Ishikawa (cell line): ENCODE measurements around the gene PLA2G7.

Source experiments
- CEBPB ChIP-seq: IDR thresholded peaks from 2 replicates; pipeline ENCODE4 v1.6.1; 2012
- CREB1 ChIP-seq: IDR thresholded peaks from 2 replicates; pipeline ENCODE4 v1.6.1; 2012; ENCODE audit warnings: low read depth
- EGR1 ChIP-seq: IDR thresholded peaks from 2 replicates; pipeline ENCODE4 v1.6.1; 2012
- EP300 ChIP-seq: IDR thresholded peaks from 2 replicates; pipeline ENCODE4 v1.6.1; 2012; ENCODE audit warnings: borderline replicate concordance
- FOXM1 ChIP-seq: IDR thresholded peaks from 2 replicates; pipeline ENCODE4 v1.6.1; 2012; ENCODE audit warnings: low read depth, borderline replicate concordance
- NFIC ChIP-seq: IDR thresholded peaks from 2 replicates; pipeline ENCODE4 v1.6.1; 2012
- RAD21 ChIP-seq: IDR thresholded peaks from 2 replicates; pipeline ENCODE4 v1.6.1; 2012; ENCODE audit warnings: low read depth
- REST ChIP-seq: IDR thresholded peaks from 2 replicates; pipeline ENCODE4 v1.6.1; 2012; ENCODE audit warnings: low read depth, mild to moderate bottlenecking
- TAF1 ChIP-seq: IDR thresholded peaks from 2 replicates; pipeline ENCODE4 v1.6.1; 2012; ENCODE audit warnings: low read depth, mild to moderate bottlenecking
- TCF12 ChIP-seq: IDR thresholded peaks from 2 replicates; pipeline ENCODE4 v1.6.1; 2012; ENCODE audit warnings: low read depth
- TEAD4 ChIP-seq: IDR thresholded peaks from 2 replicates; pipeline ENCODE4 v1.6.1; 2012
- YY1 ChIP-seq: IDR thresholded peaks from 2 replicates; pipeline ENCODE4 v1.6.1; 2012; ENCODE audit warnings: low read depth
- ZBTB7A ChIP-seq: IDR thresholded peaks from 2 replicates; pipeline ENCODE4 v1.6.1; 2012; ENCODE audit warnings: low read depth
- TF ChIP-seq, protein P1 (sequence below): IDR thresholded peaks from 2 replicates; pipeline ENCODE4 v1.6.1; 2012
- TF ChIP-seq, protein P2 (sequence below): IDR thresholded peaks from 2 replicates; pipeline ENCODE4 v1.6.1; 2012

Gene PLA2G7

DNA sequence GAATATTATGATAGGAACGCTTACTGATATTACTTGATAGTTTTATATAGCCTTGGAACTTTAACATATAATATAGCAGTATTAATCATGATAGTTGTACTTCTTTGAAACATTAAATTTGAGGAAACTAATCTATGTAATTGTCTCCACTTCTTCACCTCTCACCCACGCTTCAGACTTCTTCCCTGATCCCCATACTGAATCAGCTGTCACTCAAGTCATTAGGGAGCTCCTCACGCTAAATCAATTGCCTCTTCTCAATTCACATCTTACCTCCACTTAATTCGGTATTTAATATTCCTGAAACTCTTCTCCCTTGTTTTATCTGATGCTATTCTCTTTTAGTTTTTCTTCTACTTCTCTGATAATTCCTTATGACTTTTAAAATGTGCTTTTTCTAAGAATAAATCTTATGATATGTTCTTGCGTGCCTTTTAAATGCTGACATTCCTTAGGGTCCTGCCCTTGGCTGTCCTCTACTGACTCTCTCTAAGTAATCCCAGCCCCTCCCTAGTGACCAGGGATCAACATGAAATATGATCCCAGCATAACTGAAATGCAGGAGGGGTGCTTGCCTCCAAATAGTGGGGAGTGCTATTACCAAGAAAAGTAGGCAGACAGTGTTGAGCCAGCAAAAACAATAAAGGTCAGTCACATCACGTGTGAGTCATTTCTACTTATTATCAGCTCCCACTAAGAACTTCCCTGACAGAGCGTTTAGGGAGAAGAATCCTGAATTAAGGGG lies 21.5 kb upstream of the PLA2G7 start:
- TF ChIP-seq EP300 (no peak), TCF12 (no peak), CREB1 (no peak), YY1 (no peak), RAD21 (no peak), CEBPB (no peak), EGR1 (no peak), TAF1 (no peak), NFIC (no peak)
- TF ChIP-seq, protein P1, sequence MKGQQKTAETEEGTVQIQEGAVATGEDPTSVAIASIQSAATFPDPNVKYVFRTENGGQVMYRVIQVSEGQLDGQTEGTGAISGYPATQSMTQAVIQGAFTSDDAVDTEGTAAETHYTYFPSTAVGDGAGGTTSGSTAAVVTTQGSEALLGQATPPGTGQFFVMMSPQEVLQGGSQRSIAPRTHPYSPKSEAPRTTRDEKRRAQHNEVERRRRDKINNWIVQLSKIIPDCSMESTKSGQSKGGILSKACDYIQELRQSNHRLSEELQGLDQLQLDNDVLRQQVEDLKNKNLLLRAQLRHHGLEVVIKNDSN: no peak
- TF ChIP-seq, protein P2, sequence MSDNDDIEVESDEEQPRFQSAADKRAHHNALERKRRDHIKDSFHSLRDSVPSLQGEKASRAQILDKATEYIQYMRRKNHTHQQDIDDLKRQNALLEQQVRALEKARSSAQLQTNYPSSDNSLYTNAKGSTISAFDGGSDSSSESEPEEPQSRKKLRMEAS: no peak

GRCh38 chr6:46755865-46756264 lies 20.7 kb upstream of the PLA2G7 start:
- TF ChIP-seq TCF12 (no peak), EGR1 (no peak), NFIC (no peak), TAF1 (no peak), CEBPB (no peak), REST (no peak), YY1 (no peak), FOXM1 (no peak), TEAD4 (no peak), CREB1 (no peak), ZBTB7A (no peak), RAD21 (no peak), EP300 (no peak)
- TF ChIP-seq, protein P2: no peak
- TF ChIP-seq, protein P1: no peak

DNA sequence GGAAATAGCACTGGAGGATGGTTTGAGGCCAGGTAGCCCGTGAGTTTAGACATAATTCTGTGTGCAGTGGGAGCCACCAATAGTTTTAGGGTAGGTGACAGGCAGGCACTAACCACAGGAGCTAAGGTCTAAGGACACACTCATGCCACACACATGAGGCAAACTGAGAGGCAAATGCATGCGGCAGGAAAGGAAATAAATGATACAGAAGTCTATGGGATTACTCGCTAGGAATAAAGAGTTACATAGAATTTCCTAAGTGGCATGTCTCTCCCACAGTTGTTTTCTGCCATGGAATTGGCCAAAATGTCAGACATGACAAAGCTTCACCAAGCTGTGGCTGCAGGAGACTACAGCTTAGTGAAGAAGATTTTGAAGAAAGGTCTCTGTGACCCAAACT lies 16.5 kb upstream of the PLA2G7 start:
- TF ChIP-seq, protein P1: no peak
- TF ChIP-seq NFIC (no peak), TAF1 (no peak), TCF12 (no peak), FOXM1 (no peak), YY1 (no peak), EGR1 (no peak), ZBTB7A (no peak), TEAD4 (no peak), REST (no peak), CREB1 (no peak), CEBPB (no peak), EP300 (no peak), RAD21 (no peak)
- TF ChIP-seq, protein P2: no peak

DNA sequence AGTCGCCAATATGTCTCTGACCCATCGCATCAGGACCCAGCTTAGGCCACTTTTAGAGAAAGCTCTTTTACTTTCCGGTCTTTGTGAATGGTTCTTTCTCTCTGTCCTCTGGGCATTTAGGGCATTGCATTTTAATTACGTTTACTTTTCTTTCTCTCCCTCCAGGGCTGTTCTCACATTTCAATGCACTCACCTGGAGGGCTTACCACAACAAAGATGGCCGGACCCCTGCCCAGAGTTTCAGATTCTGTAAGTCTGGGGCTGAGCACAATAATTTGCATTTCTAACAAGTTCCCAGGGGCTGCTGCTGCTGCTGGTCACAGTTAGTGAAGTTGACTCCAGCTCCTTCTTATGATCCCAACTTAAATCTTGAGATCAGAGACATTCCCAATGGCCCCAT lies 14.6 kb upstream of the PLA2G7 start:
- TF ChIP-seq CEBPB (no peak), YY1 (no peak)

- no peak for TF ChIP-seq TAF1
- TF ChIP-seq NFIC: no peak
- TF ChIP-seq EGR1: no peak
- no peak for TF ChIP-seq REST
- TF ChIP-seq TCF12: no peak
Measured at GRCh38 chr6:46748940-46749503, 13.8 kb upstream of the PLA2G7 start.
